Erythroblast (primary cell): Measurements from ENCODE around the gene CCRL2.
"Not testable (repeated sequence)": the region's sequence is repeated elsewhere in the genome, so short reads cannot be mapped to it uniquely, and the experiment has no call there.

Experiments
- DNase-seq, 2 experiments: peaks; one replicate each; lab custom pipeline; 2025; lab: John Stamatoyannopoulos, UW
- GATA1 ChIP-seq: IDR thresholded peaks from 2 replicates; pipeline ENCODE4 v1.6.1; 2011; ENCODE audit warnings: low read depth, mild to moderate bottlenecking, control low read depth, low read length, moderate library complexity
- POLR2A ChIP-seq: IDR thresholded peaks from 2 replicates; pipeline ENCODE4 v1.6.1; 2011; ENCODE audit warnings: mild to moderate bottlenecking, low read length

CCRL2 gene

GRCh38 chr3:46420931-46421330 is 13.9 kb downstream of the CCRL2 start:
- TF ChIP-seq POLR2A (no peak), GATA1 (no peak)
- DNase-seq: no peak

GRCh38 chr3:46422617-46423016 is 15.6 kb downstream of the CCRL2 start:
- DNase-seq: peak; percentile 11 to 19
- TF ChIP-seq GATA1 (no peak), POLR2A (no peak)

GRCh38 chr3:46423588-46423987 is 16.5 kb downstream of the CCRL2 start:
- TF ChIP-seq GATA1 (no peak), POLR2A (no peak)
- DNase-seq: no peak

- peak; percentile 44 to 71 for DNase-seq
Observed at GRCh38 chr3:46426476-46426875, 19.4 kb downstream of the CCRL2 start.

- DNase-seq: peak; percentile 38 to 48
Observed at GRCh38 chr3:46427404-46427803, 20.3 kb downstream of the CCRL2 start.

GRCh38 chr3:46427916-46428833 is 21.1 kb downstream of the CCRL2 start:
- DNase-seq: peak; percentile 85 to 93
- TF ChIP-seq POLR2A (no peak), GATA1 (no peak)

GRCh38 chr3:46429250-46429649 is 22.2 kb downstream of the CCRL2 start:
- DNase-seq: no peak

GRCh38 chr3:46429671-46430070 is 22.6 kb downstream of the CCRL2 start:
- no peak for DNase-seq
- TF ChIP-seq POLR2A (no peak), GATA1 (no peak)

More at GRCh38 chr3:46429250-46429649, 22.2 kb downstream of the CCRL2 start:
- TF ChIP-seq POLR2A (no peak), GATA1 (no peak)

GRCh38 chr3:46430879-46431278 is 23.8 kb downstream of the CCRL2 start:
- DNase-seq: not testable (repeated sequence)

GRCh38 chr3:46431905-46432304 is 24.8 kb downstream of the CCRL2 start:
- DNase-seq: peak; percentile 41 to 48

GRCh38 chr3:46433118-46433517 is 26.1 kb downstream of the CCRL2 start:
- peak; percentile 90 to 98 for DNase-seq

GRCh38 chr3:46433841-46434240 is 26.8 kb downstream of the CCRL2 start:
- TF ChIP-seq GATA1 (no peak), POLR2A (no peak)
- DNase-seq: peak; percentile 24 to 45

More at GRCh38 chr3:46433118-46433517, 26.1 kb downstream of the CCRL2 start:
- TF ChIP-seq POLR2A: peak; percentile 52
- TF ChIP-seq GATA1: peak; percentile 87

- DNase-seq: peak; percentile 33 to 43
- TF ChIP-seq GATA1: no peak
- no peak for TF ChIP-seq POLR2A
Observed at GRCh38 chr3:46435081-46435726, 28.1 kb downstream of the CCRL2 start.

GRCh38 chr3:46438831-46439230 is 31.8 kb downstream of the CCRL2 start:
- DNase-seq: no peak
- no peak for TF ChIP-seq POLR2A
